HEK293 (cell line): ENCODE results near the gene PFDN1.

ENCODE experiments used
- CTCF ChIA-PET: fragments of 350-600 bp; formaldehyde crosslinking; extraction: SDS; loops from one replicate; lab custom pipeline; 2021; ENCODE audit warnings: antibody characterized with exemption; lab: Yijun Ruan, JAX
- POLR2A ChIA-PET: fragments of 300-600 bp; formaldehyde crosslinking; extraction: SDS; loops from one replicate; lab custom pipeline; 2020; ENCODE audit warnings: antibody characterized with exemption, inconsistent platforms; lab: Yijun Ruan, JAX
- H3K27ac ChIP-seq: fragments of 200-500 bp; sonication (Bioruptor generic); 2 replicates; pipeline ENCODE4 v1.5.1; 2014; ENCODE audit warnings: low read depth, low read length, control low read depth, inconsistent platforms; ENCODE audit errors: extremely low read depth
- H3K36me3 ChIP-seq, 2 experiments: fragments of 200-500 bp in 1 of 2; sonication (Bioruptor generic) in 1 of 2; 1 replicate in 1 of 2; 2 replicates in 1 of 2; pipeline ENCODE4 v1.5.1; 2014 to 2017; ENCODE audit warnings: inconsistent platforms in 2 of 2, low read length in 2 of 2; ENCODE audit not compliant: control insufficient read depth in 2 of 2, insufficient read depth in 1 of 2
- H3K4me1 ChIP-seq: fragments of 200-500 bp; sonication (Bioruptor generic); 2 replicates; pipeline ENCODE4 v1.5.1; 2014; ENCODE audit warnings: mild to moderate bottlenecking, low read length, inconsistent platforms; ENCODE audit not compliant: control insufficient read depth, insufficient read depth
- H3K4me3 ChIP-seq: 2 replicates; pipeline ENCODE4 v1.5.1; 2011; ENCODE audit warnings: low read depth, mild to moderate bottlenecking, control low read depth, low read length, moderate library complexity
- H3K9me3 ChIP-seq: fragments of 200-500 bp; sonication (Bioruptor generic); 2 replicates; pipeline ENCODE4 v1.5.1; 2014; ENCODE audit warnings: low read depth, low read length, inconsistent platforms; ENCODE audit not compliant: control insufficient read depth, insufficient read depth
- GFI1B ChIP-seq: fragments of 450-650 bp; formaldehyde crosslinking; IDR thresholded peaks from 2 replicates; pipeline ENCODE4 v1.5.1; 2016; ENCODE audit warnings: missing biosample characterization, missing genetic modification characterization
- GLIS1 ChIP-seq: fragments of 450-650 bp; formaldehyde crosslinking; IDR thresholded peaks from 2 replicates; pipeline ENCODE4 v1.5.1; 2016; ENCODE audit warnings: missing biosample characterization, missing genetic modification characterization
- KLF1 ChIP-seq: fragments of 450-650 bp; formaldehyde crosslinking; IDR thresholded peaks from 2 replicates; pipeline ENCODE4 v1.5.1; 2016; ENCODE audit warnings: missing biosample characterization, missing genetic modification characterization
- SP7 ChIP-seq: fragments of 450-650 bp; formaldehyde crosslinking; IDR thresholded peaks from 2 replicates; pipeline ENCODE4 v1.5.1; 2016; ENCODE audit warnings: missing biosample characterization, missing genetic modification characterization
- ZBTB17 ChIP-seq: fragments of 450-650 bp; formaldehyde crosslinking; IDR thresholded peaks from 2 replicates; pipeline ENCODE4 v1.5.1; 2016; ENCODE audit warnings: missing biosample characterization, missing genetic modification characterization
- ZNF274 ChIP-seq, 2 experiments: fragments of 200-500 bp in 1 of 2; fragments of 450-650 bp in 1 of 2; sonication (Bioruptor generic) in 1 of 2; formaldehyde crosslinking in 1 of 2; IDR thresholded peaks; 2 replicates each; pipeline versions ENCODE4 v1.5.1 to v1.6.1; 2014 to 2016; ENCODE audit warnings: borderline replicate concordance in 1 of 2, inconsistent platforms in 1 of 2, low read length in 1 of 2, missing biosample characterization in 1 of 2, missing genetic modification characterization in 1 of 2
- ZNF510 ChIP-seq: fragments of 450-650 bp; formaldehyde crosslinking; IDR thresholded peaks from 2 replicates; pipeline ENCODE4 v1.5.1; 2018; ENCODE audit warnings: mild to moderate bottlenecking, missing genetic modification characterization, missing biosample characterization; ENCODE audit not compliant: insufficient replicate concordance
- ZNF555 ChIP-seq: fragments of 450-650 bp; formaldehyde crosslinking; conservative IDR thresholded peaks from 2 replicates; pipeline ENCODE4 v1.5.1; 2017; ENCODE audit warnings: missing biosample characterization, mild to moderate bottlenecking, missing genetic modification characterization, inconsistent platforms
- ZNF600 ChIP-seq: fragments of 450-650 bp; formaldehyde crosslinking; IDR thresholded peaks from 2 replicates; pipeline ENCODE4 v1.5.1; 2016; ENCODE audit warnings: missing biosample characterization, missing genetic modification characterization
- ZSCAN30 ChIP-seq: fragments of 450-650 bp; IDR thresholded peaks from 2 replicates; pipeline ENCODE4 v1.5.1; 2018; ENCODE audit warnings: missing biosample characterization, mild to moderate bottlenecking, missing genetic modification characterization, moderate library complexity
- TF ChIP-seq, protein P1 (sequence below): fragments of 450-650 bp; formaldehyde crosslinking; IDR thresholded peaks from 2 replicates; pipeline ENCODE4 v1.5.1; 2016; ENCODE audit warnings: missing biosample characterization, missing genetic modification characterization
- TF ChIP-seq, protein P2 (sequence below): fragments of 450-650 bp; formaldehyde crosslinking; IDR thresholded peaks from 2 replicates; pipeline ENCODE4 v1.5.1; 2016; ENCODE audit warnings: missing biosample characterization, missing genetic modification characterization, low read depth
- TF ChIP-seq, protein P3 (sequence below): fragments of 450-650 bp; formaldehyde crosslinking; IDR thresholded peaks from 2 replicates; pipeline ENCODE4 v1.5.1; 2016; ENCODE audit warnings: missing biosample characterization, missing genetic modification characterization

Gene PFDN1

DNA sequence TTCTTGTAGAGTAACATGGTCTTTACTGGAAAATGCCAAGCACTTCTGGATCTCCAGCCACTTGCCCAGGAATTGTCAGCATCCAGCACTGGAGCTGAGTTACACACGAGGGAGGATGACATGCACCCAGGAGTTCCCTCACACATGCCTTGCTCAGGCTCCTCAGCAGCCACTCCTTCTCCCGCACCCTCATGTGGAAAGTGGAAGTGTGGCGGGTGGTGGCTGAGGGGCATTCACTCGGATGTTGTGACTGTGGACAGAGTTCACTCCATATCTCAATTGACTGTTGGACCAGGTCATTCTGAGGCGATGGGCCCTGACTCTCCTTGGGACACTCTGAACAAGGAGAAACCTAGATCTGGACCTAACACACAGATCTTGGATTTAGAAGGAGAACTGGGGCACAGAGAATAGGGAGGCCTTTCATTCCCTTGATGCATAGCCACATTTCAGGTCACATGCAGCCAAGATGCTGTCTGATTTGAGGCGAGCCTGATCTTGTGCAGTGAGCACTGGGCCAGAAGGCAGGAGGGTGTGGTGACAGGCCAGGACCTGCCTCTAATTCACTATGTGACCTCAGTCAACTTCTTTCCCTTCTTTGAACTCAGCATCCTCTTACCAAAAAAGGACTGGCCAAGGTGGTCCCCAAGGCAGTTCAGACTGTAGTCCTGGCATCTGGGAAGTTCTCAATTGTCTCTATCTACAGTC, 65.9 kb downstream of the PFDN1 start:
- TF ChIP-seq ZSCAN30 (no peak), GLIS1 (tag by site-specific recombination) (no peak), ZNF600 (tag by site-specific recombination) (0 out of 2 replicates have a peak, but pooled peaks have one; percentile 26)
- TF ChIP-seq, protein P1, sequence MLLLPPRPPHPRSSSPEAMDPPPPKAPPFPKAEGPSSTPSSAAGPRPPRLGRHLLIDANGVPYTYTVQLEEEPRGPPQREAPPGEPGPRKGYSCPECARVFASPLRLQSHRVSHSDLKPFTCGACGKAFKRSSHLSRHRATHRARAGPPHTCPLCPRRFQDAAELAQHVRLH = no peak
- no peaks in the 10 kb centered on the region for H3K9me3 ChIP-seq
- POLR2A ChIA-PET = no interaction called here

GRCh38 chr5:140235791-140236551, 66.9 kb downstream of the PFDN1 start:
- Histone ChIP-seq H3K4me1 (peaks cover 4% of the 10 kb centered on the region), H3K9me3 (no peaks in the 10 kb centered on the region), H3K36me3 (no peaks in the 10 kb centered on the region), H3K27ac (no peak overlapping the region), H3K4me3 (no peak overlapping the region)
- CTCF ChIA-PET = interaction anchor here (0.6 to 14.6 kb wide), 6 partner anchors 8 to 194 kb away, joined by 3 to 660 read pairs (median 4); partner anchors contain the start of gene HBEGF
- TF ChIP-seq, protein P2, sequence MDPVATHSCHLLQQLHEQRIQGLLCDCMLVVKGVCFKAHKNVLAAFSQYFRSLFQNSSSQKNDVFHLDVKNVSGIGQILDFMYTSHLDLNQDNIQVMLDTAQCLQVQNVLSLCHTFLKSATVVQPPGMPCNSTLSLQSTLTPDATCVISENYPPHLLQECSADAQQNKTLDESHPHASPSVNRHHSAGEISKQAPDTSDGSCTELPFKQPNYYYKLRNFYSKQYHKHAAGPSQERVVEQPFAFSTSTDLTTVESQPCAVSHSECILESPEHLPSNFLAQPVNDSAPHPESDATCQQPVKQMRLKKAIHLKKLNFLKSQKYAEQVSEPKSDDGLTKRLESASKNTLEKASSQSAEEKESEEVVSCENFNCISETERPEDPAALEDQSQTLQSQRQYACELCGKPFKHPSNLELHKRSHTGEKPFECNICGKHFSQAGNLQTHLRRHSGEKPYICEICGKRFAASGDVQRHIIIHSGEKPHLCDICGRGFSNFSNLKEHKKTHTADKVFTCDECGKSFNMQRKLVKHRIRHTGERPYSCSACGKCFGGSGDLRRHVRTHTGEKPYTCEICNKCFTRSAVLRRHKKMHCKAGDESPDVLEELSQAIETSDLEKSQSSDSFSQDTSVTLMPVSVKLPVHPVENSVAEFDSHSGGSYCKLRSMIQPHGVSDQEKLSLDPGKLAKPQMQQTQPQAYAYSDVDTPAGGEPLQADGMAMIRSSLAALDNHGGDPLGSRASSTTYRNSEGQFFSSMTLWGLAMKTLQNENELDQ (tag by site-specific recombination) = no peak
- TF ChIP-seq KLF1 (no peak), GFI1B (tag by site-specific recombination) (no peak), ZNF274 (IDR thresholded peaks at IDR 0.05; ENCODE audit: low read length) (no peak), ZNF274 (tag by site-specific recombination; IDR thresholded peaks at IDR 0.05; ENCODE audit: borderline replicate concordance) (no peak), ZBTB17 (tag by site-specific recombination) (no peak), ZNF555 (no peak), ZNF510 (tag by site-specific recombination) (no peak)
- POLR2A ChIA-PET = interaction anchor here (0.9 kb wide), 1 partner anchor 111 kb away, joined by 5 read pairs; the partner anchor contains the start of gene HBEGF

More for the DNA sequence above, 65.9 kb downstream of the PFDN1 start:
- Histone ChIP-seq H3K36me3 (no peaks in the 10 kb centered on the region), H3K4me1 (peaks cover 14% of the 10 kb centered on the region), H3K4me3 (no peak overlapping the region), H3K27ac (no peak overlapping the region)
- CTCF ChIA-PET = interaction anchor here (0.6 to 14.6 kb wide), 4 partner anchors 111 to 483 kb away, joined by 3 to 660 read pairs (median 27); partner anchors contain the start of genes HBEGF and SLC4A9

- Histone ChIP-seq H3K36me3 (no peaks in the 10 kb centered on the region), H3K4me3 (no peak overlapping the region), H3K27ac (no peak overlapping the region), H3K4me1 (no peaks in the 10 kb centered on the region), H3K9me3 (no peaks in the 10 kb centered on the region)
- POLR2A ChIA-PET = no interaction called here
- CTCF ChIA-PET = interaction anchor here (5.4 kb wide), 1 partner anchor 8 kb away, joined by 48 read pairs; no protein-coding TSS in a partner anchor
- TF ChIP-seq SP7 (tag by site-specific recombination) = peak; percentile 66; the same call in 1 of the 2 replicates
- TF ChIP-seq, protein P3, sequence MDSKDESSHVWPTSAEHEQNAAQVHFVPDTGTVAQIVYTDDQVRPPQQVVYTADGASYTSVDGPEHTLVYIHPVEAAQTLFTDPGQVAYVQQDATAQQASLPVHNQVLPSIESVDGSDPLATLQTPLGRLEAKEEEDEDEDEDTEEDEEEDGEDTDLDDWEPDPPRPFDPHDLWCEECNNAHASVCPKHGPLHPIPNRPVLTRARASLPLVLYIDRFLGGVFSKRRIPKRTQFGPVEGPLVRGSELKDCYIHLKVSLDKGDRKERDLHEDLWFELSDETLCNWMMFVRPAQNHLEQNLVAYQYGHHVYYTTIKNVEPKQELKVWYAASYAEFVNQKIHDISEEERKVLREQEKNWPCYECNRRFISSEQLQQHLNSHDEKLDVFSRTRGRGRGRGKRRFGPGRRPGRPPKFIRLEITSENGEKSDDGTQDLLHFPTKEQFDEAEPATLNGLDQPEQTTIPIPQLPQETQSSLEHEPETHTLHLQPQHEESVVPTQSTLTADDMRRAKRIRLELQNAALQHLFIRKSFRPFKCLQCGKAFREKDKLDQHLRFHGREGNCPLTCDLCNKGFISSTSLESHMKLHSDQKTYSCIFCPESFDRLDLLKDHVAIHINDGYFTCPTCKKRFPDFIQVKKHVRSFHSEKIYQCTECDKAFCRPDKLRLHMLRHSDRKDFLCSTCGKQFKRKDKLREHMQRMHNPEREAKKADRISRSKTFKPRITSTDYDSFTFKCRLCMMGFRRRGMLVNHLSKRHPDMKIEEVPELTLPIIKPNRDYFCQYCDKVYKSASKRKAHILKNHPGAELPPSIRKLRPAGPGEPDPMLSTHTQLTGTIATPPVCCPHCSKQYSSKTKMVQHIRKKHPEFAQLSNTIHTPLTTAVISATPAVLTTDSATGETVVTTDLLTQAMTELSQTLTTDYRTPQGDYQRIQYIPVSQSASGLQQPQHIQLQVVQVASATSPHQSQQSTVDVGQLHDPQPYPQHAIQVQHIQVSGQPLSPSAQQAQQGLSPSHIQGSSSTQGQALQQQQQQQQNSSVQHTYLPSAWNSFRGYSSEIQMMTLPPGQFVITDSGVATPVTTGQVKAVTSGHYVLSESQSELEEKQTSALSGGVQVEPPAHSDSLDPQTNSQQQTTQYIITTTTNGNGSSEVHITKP (tag by site-specific recombination) = no peak
Measured at GRCh38 chr5:140234377-140234989, 68.4 kb downstream of the PFDN1 start.
